Fibroblast of skin of left biceps (primary cell): ENCODE data around the gene CTNNB1.
A peak's percentile ranks its signal among the peaks of the same experiment; 100 is the strongest.

Source experiments
- DNase-seq, 2 experiments: peaks; one replicate each; pipeline ENCODE4 v3.0.0-alpha.2; 2013; ENCODE audit warnings: low read depth in 2 of 2

CTNNB1 gene

GRCh38 chr3:41198950-41199865 lies at the start of gene CTNNB1:
Gene CTNNB1, plus strand, starts transcription at chr3:41199505. Its CDS starts 24,564 bp downstream, at chr3:41224069.
- peak; percentile 91 to 93 for DNase-seq

DNA sequence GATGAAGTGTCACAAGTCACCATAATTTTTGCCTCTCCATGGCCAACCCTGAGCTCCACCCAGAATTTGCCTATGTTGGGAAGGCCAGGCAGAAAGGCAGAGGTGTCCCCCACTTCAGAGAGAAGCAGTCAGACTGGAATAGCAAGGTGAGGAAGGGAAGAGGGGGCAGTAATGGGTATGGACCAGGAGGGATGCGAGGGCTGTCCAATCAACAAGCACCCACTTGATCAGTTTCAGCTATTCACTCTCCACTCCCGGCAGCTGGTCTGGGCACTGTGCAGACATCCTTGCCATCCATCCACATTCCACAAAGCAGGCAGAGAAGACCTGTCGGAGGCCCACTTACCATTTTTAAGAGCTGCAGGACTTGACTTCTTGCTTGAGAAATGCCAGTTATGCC lies 43.5 kb upstream of the CTNNB1 start:
- no peak for DNase-seq

- no peak for DNase-seq
These were observed 40.4 kb upstream of the CTNNB1 start for GRCh38 chr3:41158947-41159346.

DNA sequence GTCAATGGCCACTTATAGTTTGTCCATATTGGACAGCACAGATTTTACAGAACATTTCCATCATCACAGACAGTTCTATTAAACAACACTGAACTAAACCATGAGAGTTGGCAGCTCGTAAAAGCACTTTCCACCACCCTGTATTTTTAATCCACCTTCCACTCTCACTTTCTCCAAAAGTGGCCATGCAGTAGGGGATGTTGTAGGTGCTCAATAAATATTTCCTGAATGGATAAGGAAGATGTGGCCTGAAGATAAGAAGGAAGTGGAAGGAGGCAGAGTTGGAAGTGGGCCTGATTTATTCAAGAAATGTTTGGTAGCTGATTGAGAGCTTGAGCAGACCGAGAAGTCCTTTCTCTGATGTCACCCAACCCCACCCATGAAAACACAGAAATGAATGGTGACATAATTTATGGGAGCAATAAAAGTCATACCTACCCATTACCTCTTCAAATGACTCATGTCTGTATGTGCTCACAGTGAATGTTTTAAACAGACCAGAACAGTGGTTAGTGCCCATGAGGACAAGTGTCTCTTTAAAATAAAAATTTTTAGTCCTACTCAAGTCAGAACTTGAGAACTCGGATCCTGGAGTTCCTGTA lies 39.6 kb upstream of the CTNNB1 start:
- DNase-seq: no peak

- no peak for DNase-seq
These were observed 36.8 kb upstream of the CTNNB1 start for GRCh38 chr3:41162541-41162940.

- DNase-seq: no peak
These were observed 36.3 kb upstream of the CTNNB1 start for GRCh38 chr3:41163006-41163405.

- no peak for DNase-seq
These were observed 35.9 kb upstream of the CTNNB1 start for GRCh38 chr3:41163421-41163820.

GRCh38 chr3:41164777-41165176 lies 34.5 kb upstream of the CTNNB1 start:
- DNase-seq: no peak

DNA sequence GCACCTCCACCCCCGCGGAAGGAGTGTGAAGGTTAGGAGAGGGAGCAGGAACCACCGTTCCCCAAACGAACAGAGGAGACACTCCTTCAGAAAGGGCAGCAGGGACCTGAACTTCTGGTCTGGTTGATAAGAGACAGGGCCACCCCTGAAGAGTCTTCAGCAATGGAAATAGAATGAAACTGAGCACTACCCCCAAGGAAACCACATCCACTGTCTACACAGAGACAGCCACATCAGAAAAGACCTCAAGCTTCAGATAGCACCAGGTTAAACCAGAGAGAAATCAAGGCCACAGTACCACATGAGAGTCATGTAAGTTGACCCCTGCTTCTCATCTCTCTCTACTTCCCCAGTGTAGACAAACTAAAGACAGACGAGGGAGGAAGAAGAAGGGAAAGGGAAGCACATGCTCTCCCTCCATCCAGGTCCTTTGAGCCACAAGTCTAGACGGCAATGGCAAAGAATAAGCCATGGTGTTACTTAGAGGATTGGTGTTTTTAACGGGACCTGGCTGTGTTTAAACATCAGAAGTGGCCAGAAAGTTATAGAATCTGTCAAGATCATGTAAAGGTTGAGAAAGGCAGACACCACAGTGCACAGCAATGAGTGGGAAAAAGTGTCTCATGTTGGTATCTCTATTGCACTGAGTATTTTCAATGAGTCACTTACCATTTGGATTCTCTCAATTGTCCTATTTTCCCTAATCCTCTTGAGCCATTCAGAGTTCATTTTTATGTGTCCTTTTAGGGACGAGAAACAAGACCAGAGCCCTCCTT lies 31.4 kb upstream of the CTNNB1 start:
- no peak for DNase-seq

GRCh38 chr3:41169023-41169422 lies 30.3 kb upstream of the CTNNB1 start:
- DNase-seq: no peak

- DNase-seq: no peak
These were observed 25.1 kb upstream of the CTNNB1 start for GRCh38 chr3:41173926-41174885.

DNA sequence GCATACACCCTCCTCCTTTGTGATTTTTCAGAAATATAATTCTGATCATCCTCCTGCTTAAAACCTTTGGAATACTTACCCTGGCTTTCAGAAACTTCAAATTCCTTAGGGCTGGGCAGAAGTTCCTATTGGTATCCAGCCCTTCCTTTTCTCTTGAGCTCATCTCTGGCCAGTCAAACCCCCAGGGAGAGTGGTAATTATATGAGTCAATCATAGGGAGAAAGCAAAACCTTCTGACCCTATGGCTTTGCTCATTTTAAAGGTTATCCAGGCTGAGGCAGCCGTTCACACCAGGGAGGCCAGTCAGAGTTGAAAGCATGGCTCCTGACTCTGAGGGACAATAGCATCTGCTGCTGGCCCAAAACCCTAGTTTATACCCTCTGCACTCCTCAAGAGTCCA lies 23.9 kb upstream of the CTNNB1 start:
- no peak for DNase-seq

GRCh38 chr3:41176596-41176995 lies 22.7 kb upstream of the CTNNB1 start:
- DNase-seq: no peak

DNA sequence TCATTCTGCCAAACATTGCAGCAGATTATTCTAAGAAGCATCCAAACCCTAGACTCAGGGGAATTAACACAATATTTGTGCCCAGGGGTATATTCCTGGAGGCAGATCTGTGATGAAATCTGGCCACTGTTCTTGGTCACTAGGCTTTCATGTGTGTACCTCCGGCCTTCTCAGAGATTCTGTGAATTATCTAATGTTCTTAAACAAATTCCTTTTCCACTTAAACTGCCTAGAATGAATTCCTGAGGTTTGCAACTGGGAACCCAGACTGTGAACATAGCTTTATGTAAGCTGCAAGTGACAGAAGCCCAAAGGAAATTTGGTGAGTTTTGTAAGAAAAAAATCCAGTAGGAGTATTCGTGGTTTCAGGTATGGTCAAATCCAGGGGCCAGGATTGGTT lies 20.7 kb upstream of the CTNNB1 start:
- no peak for DNase-seq

DNA sequence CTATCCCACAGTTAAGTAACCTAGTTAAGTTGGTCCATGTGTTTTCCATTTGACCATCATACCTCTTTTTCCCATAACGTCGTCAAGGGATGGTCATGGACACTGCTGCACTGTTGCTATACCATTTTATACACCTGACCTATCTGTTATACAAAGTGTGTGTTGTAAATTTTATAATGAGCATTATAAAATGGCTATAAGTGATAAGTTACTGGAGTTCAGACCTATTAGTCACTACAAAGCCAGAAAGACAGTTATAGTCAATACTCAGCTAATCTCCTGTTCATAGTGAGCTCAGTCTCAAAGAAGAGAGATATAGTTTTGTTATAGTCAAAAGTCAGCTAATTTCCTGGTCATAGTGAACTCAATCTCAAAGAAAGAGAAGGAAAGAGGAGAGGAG lies 18.9 kb upstream of the CTNNB1 start:
- no peak for DNase-seq

GRCh38 chr3:41182504-41183059 lies 16.7 kb upstream of the CTNNB1 start:
- DNase-seq: no peak

GRCh38 chr3:41184394-41184793 lies 14.9 kb upstream of the CTNNB1 start:
- no peak for DNase-seq

- no peak for DNase-seq
These were observed 13.0 kb upstream of the CTNNB1 start for GRCh38 chr3:41186297-41186696.

DNA sequence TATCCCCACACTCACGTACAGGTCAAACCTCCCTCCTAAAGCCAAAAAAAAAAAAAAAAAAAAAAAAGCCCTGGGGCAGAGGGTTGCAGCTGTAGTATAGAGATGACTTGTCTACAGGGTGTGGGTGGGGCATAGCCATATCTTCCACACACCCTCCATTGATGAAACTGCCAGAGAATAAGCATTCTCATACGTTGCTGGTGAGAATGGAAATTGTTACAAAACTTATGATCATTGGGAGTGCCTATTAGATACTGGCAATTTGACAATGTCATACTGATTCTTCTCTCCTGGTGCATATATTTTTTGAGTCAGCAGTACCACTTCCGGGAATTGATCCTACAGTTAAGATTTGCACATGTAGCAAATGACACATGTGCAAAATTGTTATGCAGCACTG lies 11.0 kb upstream of the CTNNB1 start:
- no peak for DNase-seq

DNA sequence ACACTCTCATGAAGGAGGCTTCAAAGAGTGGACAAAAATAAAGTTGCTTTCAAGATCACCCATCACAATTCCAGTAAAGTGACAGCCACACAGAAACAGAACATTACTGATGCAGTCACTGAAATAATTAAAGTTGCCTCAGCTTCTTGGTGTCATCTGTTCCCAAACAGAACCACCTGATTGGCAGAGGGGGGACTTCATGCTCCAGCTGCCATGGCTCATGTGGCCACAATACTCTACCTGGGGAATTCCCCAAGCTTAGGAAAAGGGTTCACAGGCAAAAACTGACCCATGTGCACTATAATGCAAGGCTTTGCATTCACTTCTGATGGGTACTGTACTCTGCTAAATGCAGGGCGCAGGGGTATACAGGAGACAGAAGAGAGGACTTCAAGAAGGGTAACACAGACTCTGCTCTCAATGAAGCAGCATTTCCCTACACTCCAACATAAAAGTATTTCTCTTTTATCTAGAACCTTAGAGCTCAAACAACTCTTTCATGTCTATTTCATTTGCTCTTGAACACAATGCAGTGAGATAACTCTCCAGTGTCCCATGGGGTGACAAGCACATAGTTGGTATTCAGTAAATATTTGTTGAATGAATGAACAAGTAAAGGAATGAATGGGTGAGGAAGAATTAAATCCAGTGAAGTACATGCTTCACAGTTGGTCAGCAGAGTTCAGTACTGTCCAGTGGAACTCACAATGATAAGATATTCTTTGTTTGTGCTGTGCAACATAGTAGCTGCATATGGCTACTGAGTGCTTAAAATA lies 8.6 kb upstream of the CTNNB1 start:
- no peak for DNase-seq
